Measurements from ENCODE around the gene GSDME.

Gene GSDME

GRCh38 chr7:24769014-24769830, 12.0 kb upstream of the GSDME start:
- DNase-seq = no peak

GRCh38 chr7:24767878-24768569, 10.8 kb upstream of the GSDME start:
- DNase-seq = no peak

- no peak for DNase-seq
Measured at GRCh38 chr7:24764972-24765744, 7.9 kb upstream of the GSDME start.

GRCh38 chr7:24764011-24764410, 6.7 kb upstream of the GSDME start:
- no peak for DNase-seq

- DNase-seq = no peak
Measured at GRCh38 chr7:24763303-24763901, 6.1 kb upstream of the GSDME start.

GRCh38 chr7:24762771-24763170, 5.5 kb upstream of the GSDME start:
- no peak for DNase-seq

GRCh38 chr7:24760968-24761367, 3.7 kb upstream of the GSDME start:
- no peak for DNase-seq

- no peak for DNase-seq
Measured at GRCh38 chr7:24756545-24757352, 515 bp downstream of the GSDME start.

GRCh38 chr7:24755541-24756407, 1.5 kb downstream of the GSDME start:
- DNase-seq = no peak

GRCh38 chr7:24754906-24755506, 2.3 kb downstream of the GSDME start:
- no peak for DNase-seq

GRCh38 chr7:24752073-24752800, 5.0 kb downstream of the GSDME start:
- no peak for DNase-seq

GRCh38 chr7:24751484-24751883, 5.8 kb downstream of the GSDME start:
- DNase-seq = no peak

- no peak for DNase-seq
Measured at GRCh38 chr7:24750441-24751055, 6.7 kb downstream of the GSDME start.

- no peak for DNase-seq
Measured at GRCh38 chr7:24748521-24748920, 8.7 kb downstream of the GSDME start.

- no peak for DNase-seq
Measured at GRCh38 chr7:24745355-24745754, 11.9 kb downstream of the GSDME start.

- DNase-seq = no peak
Measured at GRCh38 chr7:24743471-24743870, 13.8 kb downstream of the GSDME start.

GRCh38 chr7:24742506-24743162, 14.6 kb downstream of the GSDME start:
- no peak for DNase-seq

GRCh38 chr7:24741679-24742505, 15.4 kb downstream of the GSDME start:
- no peak for DNase-seq

Measured in activated CD4-positive, alpha-beta T cell treated with anti-CD3 and anti-CD28 coated beads for 1 hour (primary cell).